GM23338 (cell line): ENCODE results near the gene KAZN. TPM values are rescaled to one million over a fixed set of nuclear protein-coding genes. Genes with fewer than 3 reads are reported as not detected.

ENCODE experiments used
- ATAC-seq: fragments of 200-7000 bp; cut with Tn5 transposase; 3 replicates; pipeline ENCODE4 v1.9.1; 2020
- DNase-seq: peaks from one replicate; pipeline ENCODE4 v3.0.0-alpha.2; 2015; ENCODE audit warnings: low spot score
- H2AFZ ChIP-seq: fragments of 200-600 bp; sonication (generic); 2 replicates; pipeline ENCODE4 v1.8.0; 2016; ENCODE audit warnings: antibody characterized with exemption, mild to moderate bottlenecking, moderate library complexity
- H3F3A ChIP-seq: fragments of 200-600 bp; sonication (generic); replicated peaks from 2 replicates; pipeline ENCODE4 v1.8.0; 2017; ENCODE audit warnings: antibody characterized with exemption, mixed run types, low read depth
- H3K27ac ChIP-seq: fragments of 200-600 bp; sonication (generic); 2 replicates; pipeline ENCODE4 v1.6.1; 2016; ENCODE audit warnings: low read depth
- H3K27me3 ChIP-seq: fragments of 200-600 bp; sonication (generic); 2 replicates; pipeline ENCODE4 v1.8.0; 2016; ENCODE audit warnings: mild to moderate bottlenecking, mixed run types, moderate library complexity; ENCODE audit not compliant: insufficient read depth
- H3K36me3 ChIP-seq: fragments of 200-600 bp; sonication (generic); 2 replicates; pipeline ENCODE4 v1.8.0; 2016; ENCODE audit warnings: mild to moderate bottlenecking; ENCODE audit not compliant: insufficient read depth
- H3K4me1 ChIP-seq: fragments of 200-600 bp; sonication (generic); 2 replicates; pipeline ENCODE4 v1.8.0; 2016; ENCODE audit warnings: mild to moderate bottlenecking, moderate library complexity; ENCODE audit not compliant: insufficient read depth
- H3K4me2 ChIP-seq: fragments of 200-600 bp; sonication (generic); 2 replicates; pipeline ENCODE4 v1.7.1; 2017; ENCODE audit warnings: mixed run types
- H3K4me3 ChIP-seq: fragments of 200-600 bp; sonication (generic); 2 replicates; pipeline ENCODE4 v1.6.1; 2016; ENCODE audit warnings: mixed run types
- H3K79me2 ChIP-seq: fragments of 200-600 bp; sonication (generic); replicated peaks from 2 replicates; pipeline ENCODE4 v1.8.0; 2017; ENCODE audit warnings: mild to moderate bottlenecking; ENCODE audit not compliant: insufficient read depth
- H3K9me2 ChIP-seq: fragments of 200-600 bp; sonication (generic); 2 replicates; pipeline ENCODE4 v1.8.0; 2017; ENCODE audit not compliant: insufficient read depth
- H4K20me1 ChIP-seq: fragments of 200-600 bp; sonication (generic); replicated peaks from 2 replicates; pipeline ENCODE4 v1.8.0; 2017; ENCODE audit warnings: mild to moderate bottlenecking; ENCODE audit not compliant: insufficient read depth
- H3K27ac Mint-ChIP-seq: 2 replicates; pipeline ENCODE4 v1.8.0; 2020; ENCODE audit warnings: inconsistent platforms, mild to moderate bottlenecking, moderate library complexity, mixed read lengths
- H3K27me3 Mint-ChIP-seq: 3 replicates; pipeline ENCODE4 v1.8.0; 2022; ENCODE audit warnings: low read depth, mild to moderate bottlenecking, moderate library complexity, mixed read lengths, inconsistent platforms; ENCODE audit not compliant: insufficient read depth, poor library complexity
- H3K36me3 Mint-ChIP-seq: 3 replicates; pipeline ENCODE4 v1.8.0; 2021; ENCODE audit warnings: low read depth, mild to moderate bottlenecking, inconsistent platforms, moderate library complexity, mixed read lengths
- H3K4me1 Mint-ChIP-seq: 3 replicates; pipeline ENCODE4 v1.8.0; 2020; ENCODE audit warnings: mild to moderate bottlenecking, inconsistent platforms, mixed read lengths
- H3K4me3 Mint-ChIP-seq: 3 replicates; pipeline ENCODE4 v1.8.0; 2021; ENCODE audit warnings: moderate library complexity, mild to moderate bottlenecking, inconsistent platforms, mixed read lengths
- H3K9me3 Mint-ChIP-seq: 3 replicates; pipeline ENCODE4 v1.8.0; 2020; ENCODE audit warnings: moderate library complexity, mild to moderate bottlenecking, inconsistent platforms, mixed read lengths
- CREB1 ChIP-seq: fragments of 250-450 bp; sonication (Bioruptor Pico); IDR thresholded peaks from 2 replicates; pipeline ENCODE4 v1.5.0; 2020; ENCODE audit warnings: low read depth, mild to moderate bottlenecking, moderate library complexity
- EZH2 ChIP-seq: fragments of 200-600 bp; sonication (generic); IDR thresholded peaks from one replicate; pipeline ENCODE4 v1.8.0; 2017; ENCODE audit warnings: antibody characterized with exemption, mild to moderate bottlenecking, low read depth; ENCODE audit not compliant: unreplicated experiment
- EZH2phosphoT487 ChIP-seq: fragments of 200-600 bp; sonication (generic); IDR thresholded peaks from one replicate; pipeline ENCODE4 v1.8.1; 2018; ENCODE audit warnings: antibody characterized with exemption; ENCODE audit not compliant: unreplicated experiment
- JUNB ChIP-seq: IDR thresholded peaks from one replicate; pipeline ENCODE4 v1.6.1; 2016; ENCODE audit warnings: antibody characterized with exemption; ENCODE audit not compliant: unreplicated experiment
- NANOG ChIP-seq: IDR thresholded peaks from 2 replicates; pipeline ENCODE4 v1.6.1; 2016; ENCODE audit warnings: antibody characterized with exemption, borderline replicate concordance
- POLR2AphosphoS5 ChIP-seq: IDR thresholded peaks from 2 replicates; pipeline ENCODE4 v1.6.1; 2016; ENCODE audit warnings: antibody characterized with exemption, low read depth
- STAT1 ChIP-seq: IDR thresholded peaks from one replicate; pipeline ENCODE4 v1.6.1; 2016; ENCODE audit warnings: antibody characterized with exemption; ENCODE audit not compliant: unreplicated experiment
- ZNF114 ChIP-seq: fragments of 250-450 bp; sonication (Bioruptor Pico); IDR thresholded peaks from 2 replicates; pipeline ENCODE4 v1.5.0; 2020; ENCODE audit warnings: mild to moderate bottlenecking, moderate library complexity
- ZNF331 ChIP-seq: fragments of 250-450 bp; sonication (Bioruptor Pico); IDR thresholded peaks from 2 replicates; pipeline ENCODE4 v1.5.0; 2020; ENCODE audit warnings: low read depth, mild to moderate bottlenecking, moderate library complexity
- polyA plus RNA-seq: library from polyadenylated mRNA; unstranded; fragments of >200 nt; fragmentation: Nextera tagmentation; extraction: Ambion mirVana; gene quantifications from 2 replicates; pipeline ENCODE4 v1.2.1, GENCODE V29; 2016
- total RNA-seq: library from RNA; depleted of rRNA; stranded (reverse); fragments of >200 nt; shearing (Covaris generic); gene quantifications from 2 replicates; pipeline ENCODE4 v1.2.3, GENCODE V29; 2014
- TF ChIP-seq, protein P1 (sequence below): IDR thresholded peaks from one replicate; pipeline ENCODE4 v1.6.1; 2018; ENCODE audit warnings: antibody characterized with exemption; ENCODE audit not compliant: unreplicated experiment
- TF ChIP-seq, protein P2 (sequence below): IDR thresholded peaks from 2 replicates; pipeline ENCODE4 v1.6.1; 2016; ENCODE audit warnings: antibody characterized with exemption
- TF ChIP-seq, protein P3 (sequence below): fragments of 250-450 bp; sonication (Bioruptor Pico); IDR thresholded peaks from 2 replicates; pipeline ENCODE4 v1.5.0; 2020; ENCODE audit warnings: mild to moderate bottlenecking, moderate library complexity
- TF ChIP-seq, protein P4 (sequence below), 2 experiments: fragments of 200-600 bp in 1 of 2; sonication (generic) in 1 of 2; conservative IDR thresholded peaks; 2 replicates each; pipeline versions ENCODE4 v1.5.1 to v1.6.1; 2016 to 2017; ENCODE audit warnings: antibody characterized with exemption in 2 of 2, low read depth in 2 of 2, mild to moderate bottlenecking in 2 of 2, moderate library complexity in 1 of 2

Gene KAZN
- total and polyA plus RNA-seq, 2 experiments from 2014 or later = 9.9 to 15.0 TPM

DNA sequence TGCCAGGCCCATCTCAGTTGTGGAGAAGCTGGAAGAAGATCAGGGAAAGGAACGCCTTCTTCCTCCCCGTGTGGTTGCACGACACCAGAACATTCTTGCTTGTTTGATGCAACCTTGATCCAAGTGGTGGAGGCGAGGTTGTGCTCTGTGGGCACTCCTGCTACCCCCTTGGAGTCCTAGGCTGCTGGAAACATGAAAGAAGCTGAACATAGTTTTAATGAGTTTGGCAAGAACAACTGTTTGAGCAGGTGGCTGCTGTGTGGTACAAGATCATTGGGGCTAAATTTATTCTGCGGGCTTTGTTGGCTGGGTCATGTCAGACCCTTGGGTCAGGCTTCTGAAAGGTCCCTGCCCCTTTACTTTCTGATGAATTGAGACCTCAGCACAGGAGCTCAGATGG, 5.9 kb downstream of the KAZN start (continued):
- TF ChIP-seq CREB1 (CRISPR knock-in tag) (no peak), JUNB (no peak)

DNA sequence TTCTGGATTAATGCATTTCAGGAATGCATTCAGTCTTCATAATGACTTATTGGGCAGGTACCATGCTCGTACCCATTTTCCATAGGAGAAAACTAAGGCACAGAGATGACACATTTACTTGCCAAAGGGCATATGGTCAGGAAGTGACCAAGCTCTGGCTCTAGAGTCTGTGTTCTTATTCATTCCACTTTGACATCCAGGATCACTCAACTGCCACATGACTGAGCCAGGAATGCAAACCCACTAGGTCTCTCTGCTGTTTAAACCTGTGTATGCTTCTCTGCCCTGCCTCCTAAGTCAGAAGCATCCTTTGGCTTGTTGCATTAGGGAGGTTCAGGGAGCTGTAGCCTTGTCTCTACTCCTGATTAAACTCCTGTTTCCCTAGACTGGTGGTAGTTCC, 7.5 kb downstream of the KAZN start:
- Mint-ChIP-seq H3K27me3 (peaks cover 8% of the 10 kb centered on the region), H3K9me3 (no peaks in the 10 kb centered on the region), H3K27ac (no peak overlapping the region), H3K4me1 (peaks cover 32% of the 10 kb centered on the region), H3K4me3 (no peak overlapping the region), H3K36me3 (no peaks in the 10 kb centered on the region)
- H3K4me2 ChIP-seq = no peak overlapping the region
- H3K9me2 ChIP-seq = peaks cover 10% of the 10 kb centered on the region
- peaks cover 3% of the 10 kb centered on the region; the same call in 1 of the 2 replicates for H3K27me3 ChIP-seq
- ATAC-seq = no peak
- H3K36me3 ChIP-seq = no peaks in the 10 kb centered on the region
- no peaks in the 10 kb centered on the region; the same call in 1 of the 2 replicates for H3F3A ChIP-seq
- TF ChIP-seq, protein P1, sequence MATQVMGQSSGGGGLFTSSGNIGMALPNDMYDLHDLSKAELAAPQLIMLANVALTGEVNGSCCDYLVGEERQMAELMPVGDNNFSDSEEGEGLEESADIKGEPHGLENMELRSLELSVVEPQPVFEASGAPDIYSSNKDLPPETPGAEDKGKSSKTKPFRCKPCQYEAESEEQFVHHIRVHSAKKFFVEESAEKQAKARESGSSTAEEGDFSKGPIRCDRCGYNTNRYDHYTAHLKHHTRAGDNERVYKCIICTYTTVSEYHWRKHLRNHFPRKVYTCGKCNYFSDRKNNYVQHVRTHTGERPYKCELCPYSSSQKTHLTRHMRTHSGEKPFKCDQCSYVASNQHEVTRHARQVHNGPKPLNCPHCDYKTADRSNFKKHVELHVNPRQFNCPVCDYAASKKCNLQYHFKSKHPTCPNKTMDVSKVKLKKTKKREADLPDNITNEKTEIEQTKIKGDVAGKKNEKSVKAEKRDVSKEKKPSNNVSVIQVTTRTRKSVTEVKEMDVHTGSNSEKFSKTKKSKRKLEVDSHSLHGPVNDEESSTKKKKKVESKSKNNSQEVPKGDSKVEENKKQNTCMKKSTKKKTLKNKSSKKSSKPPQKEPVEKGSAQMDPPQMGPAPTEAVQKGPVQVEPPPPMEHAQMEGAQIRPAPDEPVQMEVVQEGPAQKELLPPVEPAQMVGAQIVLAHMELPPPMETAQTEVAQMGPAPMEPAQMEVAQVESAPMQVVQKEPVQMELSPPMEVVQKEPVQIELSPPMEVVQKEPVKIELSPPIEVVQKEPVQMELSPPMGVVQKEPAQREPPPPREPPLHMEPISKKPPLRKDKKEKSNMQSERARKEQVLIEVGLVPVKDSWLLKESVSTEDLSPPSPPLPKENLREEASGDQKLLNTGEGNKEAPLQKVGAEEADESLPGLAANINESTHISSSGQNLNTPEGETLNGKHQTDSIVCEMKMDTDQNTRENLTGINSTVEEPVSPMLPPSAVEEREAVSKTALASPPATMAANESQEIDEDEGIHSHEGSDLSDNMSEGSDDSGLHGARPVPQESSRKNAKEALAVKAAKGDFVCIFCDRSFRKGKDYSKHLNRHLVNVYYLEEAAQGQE = no peak
- no peak for TF ChIP-seq EZH2phosphoT487
- no peak for TF ChIP-seq JUNB
- TF ChIP-seq, protein P2, sequence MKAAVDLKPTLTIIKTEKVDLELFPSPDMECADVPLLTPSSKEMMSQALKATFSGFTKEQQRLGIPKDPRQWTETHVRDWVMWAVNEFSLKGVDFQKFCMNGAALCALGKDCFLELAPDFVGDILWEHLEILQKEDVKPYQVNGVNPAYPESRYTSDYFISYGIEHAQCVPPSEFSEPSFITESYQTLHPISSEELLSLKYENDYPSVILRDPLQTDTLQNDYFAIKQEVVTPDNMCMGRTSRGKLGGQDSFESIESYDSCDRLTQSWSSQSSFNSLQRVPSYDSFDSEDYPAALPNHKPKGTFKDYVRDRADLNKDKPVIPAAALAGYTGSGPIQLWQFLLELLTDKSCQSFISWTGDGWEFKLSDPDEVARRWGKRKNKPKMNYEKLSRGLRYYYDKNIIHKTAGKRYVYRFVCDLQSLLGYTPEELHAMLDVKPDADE = no peak
- no peak for TF ChIP-seq POLR2AphosphoS5
- TF ChIP-seq NANOG = no peak
- TF ChIP-seq, protein P3, sequence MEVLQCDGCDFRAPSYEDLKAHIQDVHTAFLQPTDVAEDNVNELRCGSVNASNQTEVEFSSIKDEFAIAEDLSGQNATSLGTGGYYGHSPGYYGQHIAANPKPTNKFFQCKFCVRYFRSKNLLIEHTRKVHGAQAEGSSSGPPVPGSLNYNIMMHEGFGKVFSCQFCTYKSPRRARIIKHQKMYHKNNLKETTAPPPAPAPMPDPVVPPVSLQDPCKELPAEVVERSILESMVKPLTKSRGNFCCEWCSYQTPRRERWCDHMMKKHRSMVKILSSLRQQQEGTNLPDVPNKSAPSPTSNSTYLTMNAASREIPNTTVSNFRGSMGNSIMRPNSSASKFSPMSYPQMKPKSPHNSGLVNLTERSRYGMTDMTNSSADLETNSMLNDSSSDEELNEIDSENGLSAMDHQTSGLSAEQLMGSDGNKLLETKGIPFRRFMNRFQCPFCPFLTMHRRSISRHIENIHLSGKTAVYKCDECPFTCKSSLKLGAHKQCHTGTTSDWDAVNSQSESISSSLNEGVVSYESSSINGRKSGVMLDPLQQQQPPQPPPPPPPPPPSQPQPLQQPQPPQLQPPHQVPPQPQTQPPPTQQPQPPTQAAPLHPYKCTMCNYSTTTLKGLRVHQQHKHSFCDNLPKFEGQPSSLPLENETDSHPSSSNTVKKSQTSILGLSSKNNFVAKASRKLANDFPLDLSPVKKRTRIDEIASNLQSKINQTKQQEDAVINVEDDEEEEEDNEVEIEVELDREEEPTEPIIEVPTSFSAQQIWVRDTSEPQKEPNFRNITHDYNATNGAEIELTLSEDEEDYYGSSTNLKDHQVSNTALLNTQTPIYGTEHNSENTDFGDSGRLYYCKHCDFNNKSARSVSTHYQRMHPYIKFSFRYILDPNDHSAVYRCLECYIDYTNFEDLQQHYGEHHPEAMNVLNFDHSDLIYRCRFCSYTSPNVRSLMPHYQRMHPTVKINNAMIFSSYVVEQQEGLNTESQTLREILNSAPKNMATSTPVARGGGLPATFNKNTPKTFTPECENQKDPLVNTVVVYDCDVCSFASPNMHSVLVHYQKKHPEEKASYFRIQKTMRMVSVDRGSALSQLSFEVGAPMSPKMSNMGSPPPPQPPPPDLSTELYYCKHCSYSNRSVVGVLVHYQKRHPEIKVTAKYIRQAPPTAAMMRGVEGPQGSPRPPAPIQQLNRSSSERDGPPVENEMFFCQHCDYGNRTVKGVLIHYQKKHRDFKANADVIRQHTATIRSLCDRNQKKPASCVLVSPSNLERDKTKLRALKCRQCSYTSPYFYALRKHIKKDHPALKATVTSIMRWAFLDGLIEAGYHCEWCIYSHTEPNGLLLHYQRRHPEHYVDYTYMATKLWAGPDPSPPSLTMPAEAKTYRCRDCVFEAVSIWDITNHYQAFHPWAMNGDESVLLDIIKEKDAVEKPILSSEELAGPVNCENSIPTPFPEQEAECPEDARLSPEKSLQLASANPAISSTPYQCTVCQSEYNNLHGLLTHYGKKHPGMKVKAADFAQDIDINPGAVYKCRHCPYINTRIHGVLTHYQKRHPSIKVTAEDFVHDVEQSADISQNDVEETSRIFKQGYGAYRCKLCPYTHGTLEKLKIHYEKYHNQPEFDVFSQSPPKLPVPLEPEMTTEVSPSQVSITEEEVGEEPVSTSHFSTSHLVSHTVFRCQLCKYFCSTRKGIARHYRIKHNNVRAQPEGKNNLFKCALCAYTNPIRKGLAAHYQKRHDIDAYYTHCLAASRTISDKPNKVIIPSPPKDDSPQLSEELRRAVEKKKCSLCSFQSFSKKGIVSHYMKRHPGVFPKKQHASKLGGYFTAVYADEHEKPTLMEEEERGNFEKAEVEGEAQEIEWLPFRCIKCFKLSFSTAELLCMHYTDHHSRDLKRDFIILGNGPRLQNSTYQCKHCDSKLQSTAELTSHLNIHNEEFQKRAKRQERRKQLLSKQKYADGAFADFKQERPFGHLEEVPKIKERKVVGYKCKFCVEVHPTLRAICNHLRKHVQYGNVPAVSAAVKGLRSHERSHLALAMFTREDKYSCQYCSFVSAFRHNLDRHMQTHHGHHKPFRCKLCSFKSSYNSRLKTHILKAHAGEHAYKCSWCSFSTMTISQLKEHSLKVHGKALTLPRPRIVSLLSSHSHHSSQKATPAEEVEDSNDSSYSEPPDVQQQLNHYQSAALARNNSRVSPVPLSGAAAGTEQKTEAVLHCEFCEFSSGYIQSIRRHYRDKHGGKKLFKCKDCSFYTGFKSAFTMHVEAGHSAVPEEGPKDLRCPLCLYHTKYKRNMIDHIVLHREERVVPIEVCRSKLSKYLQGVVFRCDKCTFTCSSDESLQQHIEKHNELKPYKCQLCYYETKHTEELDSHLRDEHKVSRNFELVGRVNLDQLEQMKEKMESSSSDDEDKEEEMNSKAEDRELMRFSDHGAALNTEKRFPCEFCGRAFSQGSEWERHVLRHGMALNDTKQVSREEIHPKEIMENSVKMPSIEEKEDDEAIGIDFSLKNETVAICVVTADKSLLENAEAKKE (CRISPR knock-in tag) = no peak
- TF ChIP-seq CREB1 (CRISPR knock-in tag) = no peak
- no peak for TF ChIP-seq EZH2
- no peak for TF ChIP-seq ZNF331 (CRISPR knock-in tag)
- TF ChIP-seq, protein P4, sequence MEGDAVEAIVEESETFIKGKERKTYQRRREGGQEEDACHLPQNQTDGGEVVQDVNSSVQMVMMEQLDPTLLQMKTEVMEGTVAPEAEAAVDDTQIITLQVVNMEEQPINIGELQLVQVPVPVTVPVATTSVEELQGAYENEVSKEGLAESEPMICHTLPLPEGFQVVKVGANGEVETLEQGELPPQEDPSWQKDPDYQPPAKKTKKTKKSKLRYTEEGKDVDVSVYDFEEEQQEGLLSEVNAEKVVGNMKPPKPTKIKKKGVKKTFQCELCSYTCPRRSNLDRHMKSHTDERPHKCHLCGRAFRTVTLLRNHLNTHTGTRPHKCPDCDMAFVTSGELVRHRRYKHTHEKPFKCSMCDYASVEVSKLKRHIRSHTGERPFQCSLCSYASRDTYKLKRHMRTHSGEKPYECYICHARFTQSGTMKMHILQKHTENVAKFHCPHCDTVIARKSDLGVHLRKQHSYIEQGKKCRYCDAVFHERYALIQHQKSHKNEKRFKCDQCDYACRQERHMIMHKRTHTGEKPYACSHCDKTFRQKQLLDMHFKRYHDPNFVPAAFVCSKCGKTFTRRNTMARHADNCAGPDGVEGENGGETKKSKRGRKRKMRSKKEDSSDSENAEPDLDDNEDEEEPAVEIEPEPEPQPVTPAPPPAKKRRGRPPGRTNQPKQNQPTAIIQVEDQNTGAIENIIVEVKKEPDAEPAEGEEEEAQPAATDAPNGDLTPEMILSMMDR (conservative IDR thresholded peaks at IDR 0.05; ENCODE audit: low read depth in 2 of 2) = no peak
- no peak for TF ChIP-seq ZNF114 (CRISPR knock-in tag)
- TF ChIP-seq STAT1 = no peak
- no peak overlapping the region for H3K27ac ChIP-seq
- H2AFZ ChIP-seq = no peak overlapping the region
- no peaks in the 10 kb centered on the region; the same call in 1 of the 2 replicates for H4K20me1 ChIP-seq
- peaks cover 53% of the 10 kb centered on the region for H3K79me2 ChIP-seq
- peaks cover 37% of the 10 kb centered on the region for H3K4me1 ChIP-seq
- no peak for DNase-seq
- no peak overlapping the region for H3K4me3 ChIP-seq
